SIG-M5 treated with dmso at 0.1 percent for 504 hours (cell line): Measurements from ENCODE around the gene KLHDC10.
A peak's percentile ranks its signal among the peaks of the same experiment; 100 is the strongest.
"Not testable (repeated sequence)": the region's sequence is repeated elsewhere in the genome, so short reads cannot be mapped to it uniquely, and the experiment has no call there.

Experiments
- DNase-seq: peaks from one replicate; lab custom pipeline; 2025; ENCODE audit not compliant: unreplicated experiment; lab: John Stamatoyannopoulos, UW

The KLHDC10 gene, protein sequence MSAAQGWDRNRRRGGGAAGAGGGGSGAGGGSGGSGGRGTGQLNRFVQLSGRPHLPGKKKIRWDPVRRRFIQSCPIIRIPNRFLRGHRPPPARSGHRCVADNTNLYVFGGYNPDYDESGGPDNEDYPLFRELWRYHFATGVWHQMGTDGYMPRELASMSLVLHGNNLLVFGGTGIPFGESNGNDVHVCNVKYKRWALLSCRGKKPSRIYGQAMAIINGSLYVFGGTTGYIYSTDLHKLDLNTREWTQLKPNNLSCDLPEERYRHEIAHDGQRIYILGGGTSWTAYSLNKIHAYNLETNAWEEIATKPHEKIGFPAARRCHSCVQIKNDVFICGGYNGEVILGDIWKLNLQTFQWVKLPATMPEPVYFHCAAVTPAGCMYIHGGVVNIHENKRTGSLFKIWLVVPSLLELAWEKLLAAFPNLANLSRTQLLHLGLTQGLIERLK

GRCh38 chr7:130069978-130070860 lies at the start of gene KLHDC10:
TSS of gene KLHDC10 (plus strand) at chr7:130070534. CDS start at chr7:130070644, 110 bp downstream.
- DNase-seq, result peak; percentile 98

- DNase-seq, result no peak
These were observed 49.1 kb upstream of the KLHDC10 start for GRCh38 chr7:130021105-130021834.

- DNase-seq, result no peak
These were observed 48.2 kb upstream of the KLHDC10 start for GRCh38 chr7:130022115-130022514.

DNA sequence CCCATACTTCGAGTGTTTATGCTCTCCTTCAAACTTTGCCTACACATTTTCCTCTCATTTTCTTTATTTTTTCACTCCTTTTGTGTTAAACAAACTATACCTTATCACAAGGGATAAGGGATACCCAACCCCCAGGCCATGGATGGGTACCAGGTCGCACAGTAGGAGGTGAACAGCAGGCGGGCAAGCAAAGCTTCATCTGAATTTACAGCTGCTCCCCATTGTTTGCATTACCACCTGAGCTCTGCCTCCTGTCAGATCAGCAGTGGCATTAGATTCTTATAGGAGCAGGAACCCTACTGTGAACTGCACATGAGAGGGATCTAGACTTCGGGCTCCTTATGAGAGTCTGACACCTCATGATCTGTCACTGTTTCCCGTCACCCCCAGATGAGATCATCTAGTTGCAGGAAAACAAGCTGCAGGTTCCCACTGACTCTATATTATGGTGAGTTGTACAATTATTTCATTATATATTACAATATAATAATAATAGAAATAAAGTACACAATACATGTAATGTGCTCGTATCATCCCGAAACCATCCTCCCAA lies 47.6 kb upstream of the KLHDC10 start:
- no peak for DNase-seq

DNA sequence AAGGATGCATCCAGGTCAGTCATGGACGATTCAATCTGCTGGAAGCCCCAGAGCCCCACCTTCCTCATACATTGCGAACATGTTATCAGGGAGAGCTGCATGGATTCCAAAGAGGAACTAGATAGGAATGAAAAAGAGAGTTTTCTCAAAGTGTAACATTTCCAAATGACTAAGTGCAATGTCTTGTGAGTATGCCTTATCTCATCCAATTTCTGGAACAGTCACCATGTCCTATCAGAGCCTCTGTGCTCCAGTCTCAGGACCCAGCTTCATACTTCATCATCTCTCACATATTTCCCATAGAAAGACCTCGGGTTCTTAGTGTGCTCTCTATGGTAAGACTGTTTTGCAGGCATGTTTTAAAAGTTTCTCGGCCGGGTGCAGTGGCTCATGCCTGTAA lies 45.9 kb upstream of the KLHDC10 start:
- no peak for DNase-seq

DNA sequence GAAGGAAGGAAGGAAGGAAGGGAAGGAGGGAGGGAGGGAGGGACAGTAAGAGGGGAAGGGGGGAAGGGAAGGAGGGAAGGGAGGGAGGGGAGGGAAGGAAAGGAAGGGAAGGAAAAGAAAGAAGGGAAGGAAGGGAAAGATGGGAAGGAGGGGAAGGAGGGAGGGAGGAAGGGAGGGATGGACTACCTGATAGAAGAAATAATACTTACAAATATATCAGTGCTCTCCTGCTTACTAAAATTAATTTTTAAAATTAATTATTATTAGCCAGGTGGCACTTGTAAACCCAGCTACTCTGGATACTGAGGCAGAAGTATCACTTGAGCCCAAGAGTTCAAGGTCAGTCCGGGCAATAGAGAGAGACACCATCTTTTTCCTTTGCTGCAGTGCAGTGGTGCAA lies 37.6 kb upstream of the KLHDC10 start:
- DNase-seq, result no peak

- no peak for DNase-seq
These were observed 32.6 kb upstream of the KLHDC10 start for GRCh38 chr7:130037703-130038102.

- DNase-seq, result no peak
These were observed 29.8 kb upstream of the KLHDC10 start for GRCh38 chr7:130040576-130040975.

GRCh38 chr7:130047831-130048230 lies 22.5 kb upstream of the KLHDC10 start:
- no peak for DNase-seq

DNA sequence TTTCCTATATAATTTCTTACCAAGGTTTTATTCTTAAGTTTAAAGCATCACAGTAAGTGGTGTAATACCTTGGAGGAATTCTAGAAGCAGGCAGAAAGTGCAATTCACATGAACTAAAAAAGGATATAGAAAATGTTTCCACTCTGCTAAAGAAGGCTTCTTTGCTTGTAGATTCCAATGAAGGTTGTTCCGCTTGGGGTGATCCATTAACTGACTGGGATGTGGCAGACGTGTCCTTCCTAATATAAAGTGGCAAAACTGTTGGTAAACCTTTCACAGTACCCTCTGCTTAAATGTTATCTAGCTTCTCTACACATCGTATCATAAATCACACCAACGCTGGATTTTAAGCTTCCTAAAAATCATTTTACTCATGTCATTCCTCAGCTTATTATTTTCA lies 21.4 kb upstream of the KLHDC10 start:
- no peak for DNase-seq

- DNase-seq, result not testable (repeated sequence)
These were observed 18.1 kb upstream of the KLHDC10 start for GRCh38 chr7:130052250-130052649.

- not testable (repeated sequence) for DNase-seq
These were observed 15.1 kb upstream of the KLHDC10 start for GRCh38 chr7:130055198-130055597.

- no peak for DNase-seq
These were observed 8.1 kb upstream of the KLHDC10 start for GRCh38 chr7:130062246-130062645.

GRCh38 chr7:130063036-130063435 lies 7.3 kb upstream of the KLHDC10 start:
- DNase-seq, result peak; percentile 34

GRCh38 chr7:130064580-130064926 lies 5.8 kb upstream of the KLHDC10 start:
- DNase-seq, result not testable (repeated sequence)

DNA sequence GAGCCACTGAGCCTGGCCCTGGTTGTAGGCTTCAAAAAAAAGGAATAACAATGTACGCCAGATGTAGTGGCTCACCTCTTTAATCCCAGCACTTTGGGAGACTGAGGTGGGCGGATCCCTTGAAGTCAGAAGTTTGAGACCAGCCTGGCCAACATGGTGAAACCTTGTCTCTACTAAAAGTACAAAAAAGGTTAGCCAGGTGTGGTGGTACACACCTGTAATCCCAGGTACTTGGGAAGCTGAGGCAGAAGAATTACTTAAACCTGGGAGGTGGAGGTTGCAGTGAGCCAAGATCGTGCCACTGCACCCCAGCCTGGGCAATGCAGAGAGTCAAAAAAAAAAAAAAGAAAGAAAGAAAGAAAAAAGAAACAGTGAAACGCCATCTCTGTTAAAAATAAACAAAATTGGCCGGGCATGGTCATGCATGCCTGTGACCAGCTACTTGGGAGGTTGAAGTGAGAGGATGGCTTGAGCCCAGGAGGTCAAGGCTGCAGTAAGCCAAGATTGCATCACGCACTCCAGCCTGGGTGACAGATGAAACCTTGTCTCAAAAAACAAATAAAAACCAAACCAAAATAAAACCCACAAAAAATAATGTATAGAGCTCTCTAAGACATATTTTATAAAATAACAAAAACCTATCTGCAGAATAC lies 4.7 kb upstream of the KLHDC10 start:
- no peak for DNase-seq

DNA sequence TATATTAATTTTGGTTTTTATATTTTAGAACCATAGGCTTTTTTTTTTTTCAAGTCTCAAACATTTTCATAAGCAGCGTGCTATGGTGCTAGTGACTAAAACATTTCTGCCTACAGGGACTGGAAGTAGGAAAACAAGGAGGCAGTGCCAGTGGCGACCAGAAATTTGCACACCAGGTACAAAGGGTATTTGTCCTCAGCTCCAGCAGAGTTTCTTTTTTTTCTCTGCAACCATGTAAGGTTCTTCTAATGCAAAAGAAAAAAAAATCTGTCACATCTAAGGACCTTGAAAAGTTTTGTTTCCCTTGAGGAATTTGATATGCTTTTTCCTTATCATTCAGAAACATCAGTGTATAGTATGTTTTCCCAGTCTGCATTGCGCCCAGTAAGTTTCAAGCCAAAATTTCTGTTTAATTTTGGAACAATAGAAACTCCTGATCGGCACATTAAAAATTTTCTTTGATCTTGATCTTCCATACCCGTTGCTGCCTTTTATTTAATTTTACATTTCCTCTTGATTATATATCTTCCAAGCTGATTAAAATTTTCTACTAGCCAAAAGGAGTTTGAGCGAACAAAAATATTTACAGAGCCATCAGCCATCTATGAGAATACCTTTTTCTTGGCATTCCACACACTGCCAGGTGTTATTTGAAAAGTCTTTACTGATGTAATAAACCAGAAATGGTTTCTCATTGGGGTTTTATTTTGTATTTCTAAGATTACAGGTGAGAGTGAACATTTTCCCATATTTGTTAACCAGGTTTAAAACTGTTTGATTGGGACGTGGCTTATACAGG lies 956 bp upstream of the KLHDC10 start:
- DNase-seq, result no peak

DNA sequence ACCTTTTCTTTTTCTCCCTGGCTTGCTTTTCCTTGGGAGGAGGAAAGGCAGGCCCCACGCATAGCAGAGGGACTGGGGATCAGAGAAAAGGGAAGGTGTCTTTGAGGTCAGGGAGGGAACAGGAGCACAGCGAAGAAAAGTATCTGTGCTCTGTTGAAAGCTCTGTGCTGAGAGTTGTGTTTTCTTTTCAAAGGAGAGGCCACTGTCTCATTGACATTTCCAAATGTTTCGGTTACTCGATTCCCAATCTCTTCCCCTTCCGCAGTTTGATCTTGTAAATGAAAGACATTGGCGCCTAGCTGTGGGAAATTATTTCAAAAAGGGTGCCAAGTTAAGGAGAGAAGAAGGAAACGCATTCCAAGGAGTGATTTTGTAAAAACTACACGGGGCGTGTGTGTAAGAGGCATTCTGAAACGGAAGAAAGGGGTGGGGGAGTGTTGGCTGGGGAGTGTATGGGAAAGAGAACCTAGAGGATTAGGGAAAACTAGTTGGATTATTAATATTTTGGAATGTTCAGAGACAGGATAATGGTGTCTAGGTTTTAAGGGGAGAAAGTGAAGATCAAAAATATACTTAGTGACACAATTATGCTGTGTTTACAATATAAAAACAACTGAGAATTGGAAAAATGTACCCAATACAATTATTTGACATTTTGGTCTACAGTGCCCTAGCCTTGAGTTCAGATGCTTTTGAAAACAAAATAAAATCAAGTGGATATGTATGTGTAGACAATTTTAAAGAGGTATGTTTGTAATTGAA lies 708 bp downstream of the KLHDC10 start:
- peak; percentile 40 for DNase-seq
